ENCODE data around the gene ATG3. TPM values are rescaled to one million over a fixed set of nuclear protein-coding genes. Genes with fewer than 3 reads are reported as not detected.

The ATG3 gene
- total RNA-seq = 68.3 and 72.5 TPM in 2 replicates

DNA sequence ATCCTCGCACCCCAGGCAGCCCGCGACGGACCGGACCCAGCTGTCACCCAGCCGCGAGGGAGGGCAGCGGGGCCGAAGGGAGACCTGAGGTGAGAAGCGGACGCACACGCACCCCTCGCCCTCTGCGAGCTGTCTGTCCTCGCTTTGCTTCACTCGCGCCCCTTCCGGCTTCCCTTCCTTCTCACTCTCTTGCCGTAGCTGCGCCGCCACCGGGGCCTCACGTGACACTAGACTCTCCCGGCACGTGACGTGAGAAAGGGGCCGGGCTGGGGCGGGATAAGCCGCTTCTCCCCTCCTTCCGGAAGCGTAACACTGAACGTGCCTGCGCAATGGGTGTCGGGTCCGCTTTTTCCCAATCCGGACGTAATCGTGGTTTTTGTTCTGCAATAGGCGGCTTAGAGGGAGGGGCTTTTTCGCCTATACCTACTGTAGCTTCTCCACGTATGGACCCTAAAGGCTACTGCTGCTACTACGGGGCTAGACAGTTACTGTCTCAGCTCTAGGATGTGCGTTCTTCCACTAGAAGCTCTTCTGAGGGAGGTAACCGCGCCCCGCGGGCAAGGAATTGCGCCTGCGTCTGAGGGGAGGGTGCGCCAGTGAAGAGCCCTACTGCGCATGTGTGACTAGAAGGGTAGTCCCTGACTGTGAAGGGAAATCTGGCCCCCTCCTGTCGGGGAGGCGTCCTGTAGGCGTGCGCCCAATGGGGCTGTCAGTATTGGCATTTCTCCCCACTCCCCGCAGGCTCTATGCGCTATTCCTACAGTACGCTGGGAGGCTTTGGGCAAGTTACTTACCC, at the start of gene ATG3, which contains the start of gene SLC35A5:
ATG3 (minus strand) TSS at position 229 of the 796 bp plus-strand sequence. CDS start 434 bp downstream, outside the sequence.
SLC35A5 (plus strand) TSS at position 312 of the 796 bp plus-strand sequence. CDS start 1,359 bp downstream, outside the sequence.

DNA sequence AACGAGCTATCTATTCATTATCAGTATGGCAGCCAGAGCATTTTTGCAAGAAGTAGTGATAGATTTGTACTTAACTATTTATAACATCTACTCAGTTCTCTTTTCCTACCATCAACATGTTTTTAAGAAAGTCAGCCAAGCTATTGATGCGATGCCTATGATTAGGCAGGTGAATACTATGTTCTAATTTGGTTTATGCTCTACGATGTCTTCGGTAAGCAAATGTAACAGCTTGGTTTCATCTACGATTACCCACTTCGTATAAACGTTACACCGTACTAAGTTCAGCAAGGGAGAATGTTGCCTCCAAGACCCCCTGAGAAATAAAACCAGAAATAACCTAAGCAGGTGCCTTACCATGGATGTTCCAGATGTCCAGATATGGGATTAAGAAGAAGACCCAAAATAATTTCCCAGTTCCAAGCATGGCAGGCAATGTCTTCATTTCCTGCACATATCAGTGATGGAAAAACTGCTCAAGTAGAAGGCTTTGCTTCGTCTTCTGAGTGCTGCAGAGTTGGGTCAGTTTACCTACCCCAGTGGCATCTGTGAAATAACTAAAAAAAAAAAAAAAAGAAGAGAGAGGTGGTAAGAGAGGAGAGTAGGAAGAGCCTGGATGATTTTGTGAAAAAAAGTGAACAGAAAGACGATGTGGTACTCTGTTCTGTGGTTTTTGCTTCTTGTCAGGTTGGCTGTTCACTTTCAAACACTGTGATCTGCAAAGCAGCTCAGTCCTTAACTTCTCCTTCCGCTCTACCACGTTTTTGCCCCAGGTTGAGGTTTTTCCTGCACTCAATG, 62.6 kb downstream of the ATG3 start, which contains the start of gene BTLA:
BTLA (minus strand) TSS at position 559 of the 798 bp plus-strand sequence; CDS start at position 445, 114 bp downstream.

Other genes with a start within 250 kb of the ATG3 start
- 4.0 and 4.8 TPM in 2 replicates for gene CD200, start 228.8 kb downstream of the ATG3 start, total RNA-seq
- gene BTLA, start 62.5 kb downstream of the ATG3 start, total RNA-seq = under 0.01 TPM in 1 of 2 replicates, not detected in the other
- 19.6 and 24.7 TPM in 2 replicates for gene SLC35A5, start 83 bp upstream of the ATG3 start, total RNA-seq
- 393 and 1,612 TPM in 2 replicates for gene CCDC80, start 79.2 kb upstream of the ATG3 start, total RNA-seq

All from smooth muscle cell of bladder (primary cell).